Endothelial cell of umbilical vein (primary cell): ENCODE measurements around the gene DAG1.

Source experiments
- CTCF ChIP-seq, 2 donors: IDR thresholded peaks; 1 replicate in 1 of 2; 2 replicates in 1 of 2; pipeline ENCODE4 v1.5.1; 2011; ENCODE audit warnings: low read length in 2 of 2, mild to moderate bottlenecking in 2 of 2, moderate library complexity in 2 of 2, control low read depth in 1 of 2, inconsistent platforms in 1 of 2, low read depth in 1 of 2; ENCODE audit not compliant: insufficient read depth in 1 of 2; ENCODE audit errors: extremely low read depth in 1 of 2
- EZH2 ChIP-seq: IDR thresholded peaks from 2 replicates; pipeline ENCODE4 v1.6.1; 2012; ENCODE audit warnings: borderline replicate concordance, low read depth, mild to moderate bottlenecking, moderate library complexity, low read length, inconsistent platforms; ENCODE audit not compliant: severe bottlenecking
- FOS ChIP-seq: IDR thresholded peaks from 2 replicates; pipeline ENCODE4 v1.6.1; 2011; ENCODE audit warnings: mild to moderate bottlenecking, low read length, moderate library complexity, borderline replicate concordance; ENCODE audit not compliant: insufficient read depth
- MYC ChIP-seq: IDR thresholded peaks from one replicate; pipeline ENCODE4 v1.6.1; 2011; ENCODE audit warnings: mild to moderate bottlenecking, low read depth, low read length
- POLR2A ChIP-seq: IDR thresholded peaks from 2 replicates; pipeline ENCODE4 v1.6.1; 2012; ENCODE audit warnings: low read depth, mild to moderate bottlenecking, control low read depth, low read length
- POLR2AphosphoS5 ChIP-seq: IDR thresholded peaks from 2 replicates; pipeline ENCODE4 v1.6.1; 2012; ENCODE audit warnings: low read depth, mild to moderate bottlenecking, control low read depth, low read length, moderate library complexity; ENCODE audit not compliant: insufficient read depth

- TF ChIP-seq POLR2AphosphoS5 = no peak
- TF ChIP-seq CTCF (IDR thresholded peaks at IDR 0.05; ENCODE audit: extremely low read depth in 1 of 2, insufficient read depth in 1 of 2, low read depth in 1 of 2, low read length in 2 of 2) = no peak
- no peak for TF ChIP-seq MYC
- no peak for TF ChIP-seq EZH2
- TF ChIP-seq FOS = no peak
- TF ChIP-seq POLR2A = no peak
Observed at GRCh38 chr3:49553324-49553691, 83.2 kb downstream of the DAG1 start.
